GM18867 (cell line): Measurements from ENCODE around the gene URM1.
"Not testable (repeated sequence)": the region's sequence is repeated elsewhere in the genome, so short reads cannot be mapped to it uniquely, and the experiment has no call there.

Experiments used
- ATAC-seq: cut with Tn5 transposase; IDR thresholded peaks from one replicate; pipeline ENCODE4 v1.9.1; 2021; ENCODE audit warnings: mild to moderate bottlenecking, moderate library complexity; ENCODE audit not compliant: unreplicated experiment

The URM1 gene

GRCh38 chr9:128370752-128371629 lies at the start of gene URM1:
TSS of gene URM1 (plus strand) at chr9:128371374. CDS start at chr9:128371381, 7 bp downstream.
- ATAC-seq, result peak; percentile 89

GRCh38 chr9:128321879-128322403 lies 49.2 kb upstream of the URM1 start:
- no peak for ATAC-seq

GRCh38 chr9:128322404-128323211 lies 48.6 kb upstream of the URM1 start, which contains the start of the genes COQ4 and TRUB2:
TSS of gene COQ4 (plus strand) at chr9:128322839. CDS start at chr9:128322859, 20 bp downstream.
TSS of gene TRUB2 (minus strand) at chr9:128322447. CDS start at chr9:128322408, 39 bp downstream.
- peak; percentile 78 for ATAC-seq

- ATAC-seq, result no peak
Measured at GRCh38 chr9:128323212-128323730, 47.9 kb upstream of the URM1 start.

GRCh38 chr9:128323791-128324190 lies 47.4 kb upstream of the URM1 start:
- no peak for ATAC-seq

GRCh38 chr9:128324401-128324800 lies 46.8 kb upstream of the URM1 start:
- no peak for ATAC-seq

GRCh38 chr9:128325629-128326028 lies 45.5 kb upstream of the URM1 start:
- ATAC-seq, result no peak

- no peak for ATAC-seq
Measured at GRCh38 chr9:128333451-128333869, 37.7 kb upstream of the URM1 start.

- ATAC-seq, result no peak
Measured at GRCh38 chr9:128335161-128335560, 36.0 kb upstream of the URM1 start.

GRCh38 chr9:128335914-128336313 lies 35.3 kb upstream of the URM1 start:
- no peak for ATAC-seq

GRCh38 chr9:128337936-128338335 lies 33.2 kb upstream of the URM1 start:
- ATAC-seq, result no peak

GRCh38 chr9:128338852-128339614 lies 32.1 kb upstream of the URM1 start:
- ATAC-seq, result not testable (repeated sequence)

GRCh38 chr9:128339761-128340690 lies 31.1 kb upstream of the URM1 start, which contains the start of gene SLC27A4:
TSS of gene SLC27A4 (plus strand) at chr9:128340527. CDS start at chr9:128343133, 2,606 bp downstream.
- peak; percentile 80 for ATAC-seq

- ATAC-seq, result peak; percentile 9
Measured at GRCh38 chr9:128340691-128341434, 30.3 kb upstream of the URM1 start.

GRCh38 chr9:128341435-128341849 lies 29.7 kb upstream of the URM1 start:
- peak; percentile 35 for ATAC-seq

- no peak for ATAC-seq
Measured at GRCh38 chr9:128342971-128343680, 28.0 kb upstream of the URM1 start.

- no peak for ATAC-seq
Measured at GRCh38 chr9:128343855-128344254, 27.3 kb upstream of the URM1 start.
